IPS-NIHi7 (cell line): ENCODE data around the gene SPINT3.

ENCODE experiments used
- DNase-seq: peaks from one replicate; pipeline ENCODE4 v3.0.0; 2012; ENCODE audit warnings: mixed read lengths; ENCODE audit errors: extremely low spot score

Gene SPINT3

GRCh38 chr20:45462711-45463509, 52.5 kb downstream of the SPINT3 start:
- no peak for DNase-seq
